Common myeloid progenitor, CD34-positive (primary cell): Measurements from ENCODE around the gene C10orf53.
"Not testable (repeated sequence)": the region's sequence is repeated elsewhere in the genome, so short reads cannot be mapped to it uniquely, and the experiment has no call there.

ENCODE experiments used
- CTCF ChIA-PET: fragments of 350-600 bp; sonication (Branson Sonifier 250); formaldehyde crosslinking; loops from one replicate; lab custom pipeline; 2021; ENCODE audit warnings: antibody characterized with exemption; lab: Charles Lee
- POLR2A ChIA-PET: fragments of 350-600 bp; sonication (Branson Sonifier 250); formaldehyde crosslinking; loops from one replicate; lab custom pipeline; 2021; ENCODE audit warnings: antibody characterized with exemption; lab: Charles Lee
- DNase-seq, 3 donors: peaks; one replicate each; pipeline versions ENCODE4 v3.0.0 to v3.0.0-alpha.2; 2013
- H3K27ac ChIP-seq, 2 experiments: 1 replicate in 1 of 2; 2 replicates in 1 of 2; pipeline ENCODE4 v1.7.0; 2013; ENCODE audit warnings: inconsistent platforms in 2 of 2, low read length in 2 of 2, mild to moderate bottlenecking in 2 of 2, low read depth in 1 of 2, moderate library complexity in 1 of 2; ENCODE audit not compliant: severe bottlenecking in 2 of 2, insufficient read depth in 1 of 2, poor library complexity in 1 of 2
- H3K27me3 ChIP-seq, 5 experiments: replicated peaks in 2 of 5; 1 replicate in 3 of 5; 2 replicates in 2 of 5; pipeline versions ENCODE4 v1.6.1 to v1.7.0; 2013; ENCODE audit warnings: low read length in 4 of 5, mild to moderate bottlenecking in 2 of 5, moderate library complexity in 2 of 5, inconsistent platforms in 1 of 5; ENCODE audit not compliant: insufficient read depth in 5 of 5, control insufficient read depth in 4 of 5
- H3K36me3 ChIP-seq, 4 experiments: 1 replicate in 2 of 4; 2 replicates in 2 of 4; pipeline versions ENCODE4 v1.6.1 to v1.7.0; 2013; ENCODE audit warnings: low read length in 3 of 4, control low read depth in 1 of 4, mild to moderate bottlenecking in 1 of 4; ENCODE audit not compliant: control insufficient read depth in 4 of 4, insufficient read depth in 4 of 4
- H3K4me1 ChIP-seq, 4 experiments: 1 replicate in 3 of 4; 2 replicates in 1 of 4; pipeline versions ENCODE4 v1.6.1 to v1.7.1; 2013; ENCODE audit warnings: low read length in 3 of 4, mild to moderate bottlenecking in 3 of 4, control low read depth in 1 of 4, inconsistent platforms in 1 of 4, moderate library complexity in 1 of 4; ENCODE audit not compliant: control insufficient read depth in 4 of 4, insufficient read depth in 4 of 4; ENCODE audit errors: control extremely low read depth in 1 of 4
- H3K4me3 ChIP-seq, 7 experiments: 1 replicate in 4 of 7; 2 replicates in 3 of 7; pipeline versions ENCODE4 v1.5.1 to v1.7.0; 2013; ENCODE audit warnings: mild to moderate bottlenecking in 7 of 7, low read length in 6 of 7, moderate library complexity in 6 of 7, inconsistent platforms in 2 of 7, low read depth in 2 of 7, control low read depth in 1 of 7; ENCODE audit not compliant: insufficient read depth in 4 of 7, control insufficient read depth in 1 of 7; ENCODE audit errors: extremely low read depth in 1 of 7
- H3K9me3 ChIP-seq, 5 experiments: 1 replicate in 4 of 5; 2 replicates in 1 of 5; pipeline versions ENCODE4 v1.6.1 to v1.7.1; 2013; ENCODE audit warnings: low read length in 4 of 5, mild to moderate bottlenecking in 2 of 5, inconsistent platforms in 1 of 5, low read depth in 1 of 5, moderate library complexity in 1 of 5; ENCODE audit not compliant: control insufficient read depth in 4 of 5, insufficient read depth in 2 of 5; ENCODE audit errors: control extremely low read depth in 1 of 5
- whole genome bisulfite sequencing: methylation state at CpG from one replicate; pipeline ENCODE4 v1.1.5; 2013; ENCODE audit not compliant: insufficient coverage; 5-methylcytosine and 5-hydroxymethylcytosine counted together

The C10orf53 gene

GRCh38 chr10:49715157-49715556 is 35.7 kb downstream of the C10orf53 start:
- POLR2A ChIA-PET, H3K4me3 ChIP-seq, H3K36me3 ChIP-seq, CTCF ChIA-PET, H3K4me1 ChIP-seq, H3K27ac ChIP-seq, DNase-seq, H3K27me3 ChIP-seq, H3K9me3 ChIP-seq: not testable (repeated sequence)
- 95% methylated on average over 5 of the region's 7 CpGs for WGBS

- no peak for DNase-seq
- Histone ChIP-seq H3K27ac (no peak overlapping the region), H3K4me1 (no peaks in the 10 kb centered on the region), H3K4me3 (no peak overlapping the region), H3K36me3 (no peaks in the 10 kb centered on the region), H3K9me3 (peaks cover 6 to 13% (median 8%) of the 10 kb centered on the region in 5 experiments), H3K27me3 (peaks cover 0 to 2% (median 0%) of the 10 kb centered on the region in 5 experiments)
- ChIA-PET POLR2A (no interaction called here), CTCF (interaction anchor here (0.6 kb wide), 1 partner anchor 1195 kb away, joined by 3 read pairs; no protein-coding TSS in a partner anchor)
- WGBS = 100% methylated on average over 1 of the region's 2 CpGs
Measured at GRCh38 chr10:49726593-49726992, 47.1 kb downstream of the C10orf53 start.

- Histone ChIP-seq H3K27me3 (peaks cover 0 to 1% (median 0%) of the 10 kb centered on the region in 5 experiments), H3K4me1 (no peaks in the 10 kb centered on the region), H3K4me3 (no peak overlapping the region), H3K36me3 (no peaks in the 10 kb centered on the region), H3K9me3 (no peaks in the 10 kb centered on the region), H3K27ac (no peak overlapping the region)
- DNase-seq = no peak
- POLR2A ChIA-PET = no interaction called here
- CTCF ChIA-PET = no interaction called here
- 98% methylated on average over 7 of the region's 7 CpGs for WGBS
Measured at GRCh38 chr10:49733866-49734265, 54.4 kb downstream of the C10orf53 start.

- Histone ChIP-seq H3K27me3 (peaks cover 0 to 1% (median 0%) of the 10 kb centered on the region in 5 experiments), H3K27ac (no peak overlapping the region), H3K4me3 (no peak overlapping the region), H3K9me3 (no peaks in the 10 kb centered on the region), H3K4me1 (no peaks in the 10 kb centered on the region), H3K36me3 (no peaks in the 10 kb centered on the region)
- POLR2A ChIA-PET = no interaction called here
- CTCF ChIA-PET = no interaction called here
- 89% methylated on average over 10 of the region's 10 CpGs for WGBS
- DNase-seq = no peak
Measured at GRCh38 chr10:49734676-49735075, 55.2 kb downstream of the C10orf53 start.

GRCh38 chr10:49735161-49735560 is 55.7 kb downstream of the C10orf53 start:
- Histone ChIP-seq H3K27ac (no peak overlapping the region), H3K4me1 (no peaks in the 10 kb centered on the region), H3K4me3 (no peak overlapping the region), H3K36me3 (no peaks in the 10 kb centered on the region), H3K9me3 (no peaks in the 10 kb centered on the region), H3K27me3 (peaks cover 0 to 1% (median 0%) of the 10 kb centered on the region in 5 experiments)
- DNase-seq = no peak
- POLR2A ChIA-PET = no interaction called here
- CTCF ChIA-PET = no interaction called here
- WGBS = 61% methylated on average over 11 of the region's 11 CpGs

GRCh38 chr10:49735848-49736563 is 56.6 kb downstream of the C10orf53 start:
- WGBS = 94% methylated on average over 20 of the region's 23 CpGs
- ChIA-PET CTCF (no interaction called here), POLR2A (no interaction called here)
- peaks cover 0 to 1% (median 0%) of the 10 kb centered on the region in 5 experiments for H3K27me3 ChIP-seq
- H3K4me3 ChIP-seq = no peak overlapping the region
- no peak overlapping the region for H3K27ac ChIP-seq
- no peaks in the 10 kb centered on the region for H3K9me3 ChIP-seq
- H3K36me3 ChIP-seq = no peaks in the 10 kb centered on the region
- no peak for DNase-seq
- H3K4me1 ChIP-seq = no peaks in the 10 kb centered on the region

- H3K4me1 ChIP-seq = no peaks in the 10 kb centered on the region
- 98% methylated on average over 4 of the region's 5 CpGs for WGBS
- H3K27ac ChIP-seq = no peak overlapping the region
- H3K36me3 ChIP-seq = no peaks in the 10 kb centered on the region
- CTCF ChIA-PET = no interaction called here
- POLR2A ChIA-PET = no interaction called here
- no peak for DNase-seq
- no peaks in the 10 kb centered on the region for H3K9me3 ChIP-seq
- H3K4me3 ChIP-seq = no peak overlapping the region
- H3K27me3 ChIP-seq = peaks cover 0 to 1% (median 0%) of the 10 kb centered on the region in 5 experiments
Measured at GRCh38 chr10:49736564-49737113, 57.2 kb downstream of the C10orf53 start.
